K562 (cell line): ENCODE results near the gene ANKRD11. TPM values are rescaled to one million over a fixed set of nuclear protein-coding genes. Genes with fewer than 3 reads are reported as not detected.
A peak's percentile ranks its signal among the peaks of the same experiment; 100 is the strongest.

Experiments
- ATF3 ChIP-seq, 2 experiments: fragments of 450-650 bp in 1 of 2; sonication (generic) in 1 of 2; formaldehyde crosslinking in 1 of 2; IDR thresholded peaks in 1 of 2; conservative IDR thresholded peaks in 1 of 2; 2 replicates each; pipeline versions ENCODE4 v1.6.1 to v1.8.1; 2016 to 2023; ENCODE audit warnings: mild to moderate bottlenecking in 2 of 2, moderate library complexity in 2 of 2, inconsistent platforms in 1 of 2, missing genetic modification reagents in 1 of 2
- BHLHE40 ChIP-seq: IDR thresholded peaks from 2 replicates; pipeline ENCODE4 v1.6.1; 2011; ENCODE audit warnings: low read length, improper control_type of control experiment
- DLX4 ChIP-seq: fragments of 250-450 bp; sonication (Bioruptor Pico); IDR thresholded peaks from 2 replicates; pipeline ENCODE4 v1.6.1; 2021; ENCODE audit warnings: mild to moderate bottlenecking
- ELF4 ChIP-seq: fragments of 450-650 bp; formaldehyde crosslinking; IDR thresholded peaks from 2 replicates; pipeline ENCODE4 v1.4.0; 2022; ENCODE audit warnings: missing genetic modification characterization
- EP400 ChIP-seq: fragments of 450-650 bp; IDR thresholded peaks from 2 replicates; pipeline ENCODE4 v1.6.1; 2017; ENCODE audit warnings: antibody characterized with exemption, mild to moderate bottlenecking, moderate library complexity
- HDAC1 ChIP-seq, 2 experiments: fragments of 450-650 bp; IDR thresholded peaks; 2 replicates each; pipeline ENCODE4 v1.6.1; 2016 to 2017; ENCODE audit warnings: inconsistent platforms in 1 of 2, mild to moderate bottlenecking in 1 of 2, moderate library complexity in 1 of 2
- HMG20A ChIP-seq: fragments of 450-650 bp; formaldehyde crosslinking; conservative IDR thresholded peaks from 2 replicates; pipeline ENCODE4 v1.4.0; 2020; ENCODE audit warnings: mild to moderate bottlenecking, mixed read lengths
- MAX ChIP-seq: sonication (generic); formaldehyde crosslinking; IDR thresholded peaks from 2 replicates; pipeline ENCODE4 v1.9.0; 2022; ENCODE audit warnings: mild to moderate bottlenecking, missing genetic modification reagents
- MCM5 ChIP-seq: fragments of 450-650 bp; IDR thresholded peaks from 2 replicates; pipeline ENCODE4 v1.6.1; 2016; ENCODE audit warnings: low read depth
- MEIS2 ChIP-seq: fragments of 450-650 bp; IDR thresholded peaks from 2 replicates; pipeline ENCODE4 v1.6.1; 2014; ENCODE audit warnings: mild to moderate bottlenecking; ENCODE audit not compliant: partially characterized antibody
- PPARD ChIP-seq: fragments of 250-450 bp; sonication (Bioruptor Pico); IDR thresholded peaks from 2 replicates; pipeline ENCODE4 v1.8.0; 2022; ENCODE audit warnings: inconsistent platforms, mild to moderate bottlenecking, moderate library complexity
- RBM22 ChIP-seq: fragments of 200-400 bp; formaldehyde crosslinking; IDR thresholded peaks from 2 replicates; pipeline ENCODE4 v1.6.1; 2018; ENCODE audit warnings: low read length, low read depth; ENCODE audit not compliant: poor library complexity, severe bottlenecking
- RFX7 ChIP-seq: fragments of 250-450 bp; sonication (Bioruptor Pico); IDR thresholded peaks from 2 replicates; pipeline ENCODE4 v1.5.1; 2021; ENCODE audit warnings: mild to moderate bottlenecking
- SNAPC5 ChIP-seq: fragments of 250-450 bp; sonication (Bioruptor Pico); IDR thresholded peaks from 2 replicates; pipeline ENCODE4 v1.8.0; 2021; ENCODE audit warnings: moderate library complexity, mild to moderate bottlenecking, inconsistent platforms
- TFAM ChIP-seq: fragments of 250-450 bp; sonication (Bioruptor Pico); conservative IDR thresholded peaks from 2 replicates; pipeline ENCODE4 v1.5.0; 2021; ENCODE audit warnings: mild to moderate bottlenecking, moderate library complexity
- USF1 ChIP-seq: sonication (generic); formaldehyde crosslinking; IDR thresholded peaks from 2 replicates; pipeline ENCODE4 v1.9.0; 2022; ENCODE audit warnings: mild to moderate bottlenecking, missing genetic modification reagents
- ZC3H4 ChIP-seq: sonication (generic); formaldehyde crosslinking; IDR thresholded peaks from 2 replicates; pipeline ENCODE4 v1.9.0; 2021; ENCODE audit warnings: missing genetic modification reagents, borderline replicate concordance
- ZFP91 ChIP-seq: sonication (generic); formaldehyde crosslinking; IDR thresholded peaks from 2 replicates; pipeline ENCODE4 v1.8.0; 2022; ENCODE audit warnings: mild to moderate bottlenecking, missing genetic modification reagents
- ZNF143 ChIP-seq: sonication (generic); formaldehyde crosslinking; IDR thresholded peaks from 2 replicates; pipeline ENCODE4 v1.9.0; 2022; ENCODE audit warnings: mild to moderate bottlenecking, missing genetic modification reagents
- ZNF239 ChIP-seq: fragments of 250-450 bp; sonication (Bioruptor Pico); IDR thresholded peaks from 2 replicates; pipeline ENCODE4 v1.4.0; 2020; ENCODE audit warnings: mild to moderate bottlenecking
- ZNF445 ChIP-seq: fragments of 250-450 bp; sonication (Bioruptor Pico); IDR thresholded peaks from 2 replicates; pipeline ENCODE4 v1.4.0; 2020; ENCODE audit warnings: low read depth, mild to moderate bottlenecking, moderate library complexity
- ZNF584 ChIP-seq: fragments of 200-800 bp; sonication (Bioruptor generic); IDR thresholded peaks from 2 replicates; pipeline ENCODE4 v1.6.1; 2016; ENCODE audit warnings: low read depth, mild to moderate bottlenecking, missing genetic modification characterization, missing compliant biosample characterization
- ZNF707 ChIP-seq: fragments of 250-450 bp; sonication (Bioruptor Pico); conservative IDR thresholded peaks from 2 replicates; pipeline ENCODE4 v1.8.0; 2022; ENCODE audit warnings: inconsistent platforms, mild to moderate bottlenecking, moderate library complexity
- ZNF778 ChIP-seq: fragments of 450-650 bp; formaldehyde crosslinking; IDR thresholded peaks from 2 replicates; pipeline ENCODE4 v1.4.0; 2020; ENCODE audit warnings: mild to moderate bottlenecking, moderate library complexity
- polyA plus RNA-seq, 8 experiments: library from polyadenylated mRNA; depleted of rRNA in 4 of 8; stranded (reverse) in 5 of 8; unstranded in 3 of 8; fragments of >200 nt; fragmentation: Nextera tagmentation in 2 of 8; fragmentation: Illumina TruSeq in 1 of 8; extraction: Ambion mirVana in 2 of 8; extraction: Trizol in 1 of 8; gene quantifications; 2 replicates each; pipeline versions ENCODE4 v1.2.1 to v1.2.3, GENCODE V29; 2011 to 2014; ENCODE audit warnings: inconsistent platforms in 1 of 8, missing spikeins in 1 of 8
- total RNA-seq, 7 experiments: library from RNA; depleted of rRNA in 6 of 7; stranded (reverse); fragments of >200 nt in 6 of 7; fragmentation: Illumina TruSeq in 2 of 7; extraction: Trizol in 2 of 7; gene quantifications; 2 replicates each; pipeline versions ENCODE4 v1.2.1 to v1.2.3, GENCODE V29; 2011 to 2021; ENCODE audit warnings: low replicate concordance in 1 of 7

Gene ANKRD11
- total and polyA plus RNA-seq, 9 of the 15 experiments (the other 6 are each of a cell fraction or from before 2014, with no cell fraction given), result 4.7 to 126 (median 31.7) TPM

GRCh38 chr16:89241187-89242007 lies 249.0 kb downstream of the ANKRD11 start (continued):
- TF ChIP-seq ZNF584 (CRISPR knock-in tag) (no peak), RBM22 (peak; percentile 64), TFAM (CRISPR knock-in tag) (no peak), ATF3 (IDR thresholded peaks at IDR 0.05) (peak; percentile 85), ATF3 (CRISPR knock-in tag; conservative IDR thresholded peaks at IDR 0.05) (peak; percentile 65; the same call in 1 of the 2 replicates), MEIS2 (peak; percentile 36), BHLHE40 (no peak), USF1 (no peak; the same call in 1 of the 2 replicates), ZNF778 (CRISPR knock-in tag) (no peak), ZNF239 (no peak), ELF4 (CRISPR knock-in tag) (peak; percentile 31; the same call in 1 of the 2 replicates), ZFP91 (CRISPR knock-in tag) (no peak), PPARD (CRISPR knock-in tag) (no peak), ZNF445 (CRISPR knock-in tag) (no peak), DLX4 (CRISPR knock-in tag) (no peak), SNAPC5 (CRISPR knock-in tag) (no peak), HDAC1 (IDR thresholded peaks at IDR 0.05) (no peak; a peak in 1 of 4 replicates), MAX (CRISPR knock-in tag) (peak; percentile 8; the same call in 1 of the 2 replicates), ZC3H4 (no peak), ZNF143 (no peak), RFX7 (CRISPR knock-in tag) (no peak), MCM5 (no peak), ZNF707 (CRISPR knock-in tag) (no peak), HMG20A (CRISPR knock-in tag) (no peak), EP400 (peak; percentile 88)
